Measurements from ENCODE around the gene AKAP13. TPM values are rescaled to one million over a fixed set of nuclear protein-coding genes. Genes with fewer than 3 reads are reported as not detected.
A peak's percentile ranks its signal among the peaks of the same experiment; 100 is the strongest.

AKAP13 gene
- total and polyA plus RNA-seq, 2 donors (not counting 1 experiment from before 2014, with no cell fraction given), result 73.8 to 358 TPM

DNA sequence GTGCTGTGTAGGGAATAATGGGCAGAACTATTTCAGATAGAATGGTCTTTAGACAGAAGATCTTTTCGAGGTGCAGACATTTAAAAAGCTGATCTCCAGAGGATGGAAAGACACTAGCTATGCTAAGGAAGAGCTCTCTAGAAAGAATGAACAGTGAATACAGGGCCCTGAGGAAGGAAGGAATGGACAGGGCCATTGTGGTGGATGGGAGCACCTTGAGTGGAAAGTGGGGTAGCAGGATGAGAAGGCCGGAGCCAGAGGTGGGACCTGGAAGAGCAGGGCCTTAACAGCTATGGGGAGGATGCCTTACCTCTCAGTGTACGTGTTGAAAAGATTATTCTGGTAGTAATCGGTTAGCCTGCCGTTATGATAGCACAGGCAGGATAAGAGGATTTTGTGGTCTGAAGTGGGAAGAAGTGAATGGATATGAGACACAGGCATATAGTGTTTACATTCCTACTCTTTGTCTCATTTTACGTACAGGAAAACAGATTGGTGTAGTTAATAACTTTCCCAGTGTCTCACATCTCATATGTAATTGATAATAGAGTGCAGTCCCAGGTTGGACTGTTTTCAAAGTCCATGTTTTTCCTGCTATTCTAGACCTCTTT lies 241.9 kb downstream of the AKAP13 start:
- CTCF ChIA-PET, result interaction anchor here (0.5 to 2.3 kb wide), 3 partner anchors 9 to 97 kb away, joined by 3 to 6 read pairs (median 5); no protein-coding TSS in a partner anchor
- TF ChIP-seq EZH2 (IDR thresholded peaks at IDR 0.05; ENCODE audit: borderline replicate concordance, insufficient read depth, low read depth, low read length, poor library complexity, severe bottlenecking), result no peak
- TF ChIP-seq, protein P1, sequence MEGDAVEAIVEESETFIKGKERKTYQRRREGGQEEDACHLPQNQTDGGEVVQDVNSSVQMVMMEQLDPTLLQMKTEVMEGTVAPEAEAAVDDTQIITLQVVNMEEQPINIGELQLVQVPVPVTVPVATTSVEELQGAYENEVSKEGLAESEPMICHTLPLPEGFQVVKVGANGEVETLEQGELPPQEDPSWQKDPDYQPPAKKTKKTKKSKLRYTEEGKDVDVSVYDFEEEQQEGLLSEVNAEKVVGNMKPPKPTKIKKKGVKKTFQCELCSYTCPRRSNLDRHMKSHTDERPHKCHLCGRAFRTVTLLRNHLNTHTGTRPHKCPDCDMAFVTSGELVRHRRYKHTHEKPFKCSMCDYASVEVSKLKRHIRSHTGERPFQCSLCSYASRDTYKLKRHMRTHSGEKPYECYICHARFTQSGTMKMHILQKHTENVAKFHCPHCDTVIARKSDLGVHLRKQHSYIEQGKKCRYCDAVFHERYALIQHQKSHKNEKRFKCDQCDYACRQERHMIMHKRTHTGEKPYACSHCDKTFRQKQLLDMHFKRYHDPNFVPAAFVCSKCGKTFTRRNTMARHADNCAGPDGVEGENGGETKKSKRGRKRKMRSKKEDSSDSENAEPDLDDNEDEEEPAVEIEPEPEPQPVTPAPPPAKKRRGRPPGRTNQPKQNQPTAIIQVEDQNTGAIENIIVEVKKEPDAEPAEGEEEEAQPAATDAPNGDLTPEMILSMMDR (IDR thresholded peaks at IDR 0.05), result no peak
- peak overlapping the region; percentile 8 for H3K27ac Mint-ChIP-seq
- intact Hi-C loops (cut with micrococcal nuclease), result loop anchor here (5.0 kb wide), 1 partner anchor 40 kb away; no protein-coding TSS in a partner anchor
- H3K9ac ChIP-seq (ENCODE audit: low read length), result no peak overlapping the region
- peaks cover 41% of the 10 kb centered on the region for H3K79me2 ChIP-seq (ENCODE audit: control insufficient read depth, insufficient read depth, low read length)
- H3K4me3 ChIP-seq (ENCODE audit: control extremely low read depth in 1 of 5, extremely low read depth in 1 of 5, insufficient read depth in 1 of 5, low read depth in 2 of 5, low read length in 4 of 5), result no peak overlapping the region
- H3K9me3 ChIP-seq (ENCODE audit: control extremely low read depth in 1 of 3, control insufficient read depth in 2 of 3, insufficient read depth in 1 of 3, low read length in 2 of 3), result no peaks in the 10 kb centered on the region
- no peaks in the 10 kb centered on the region for H3K27me3 Mint-ChIP-seq
- no peaks in the 10 kb centered on the region for H3K27me3 ChIP-seq (replicated peaks in 1 of 4; ENCODE audit: control extremely low read depth in 1 of 4, control insufficient read depth in 3 of 4, insufficient read depth in 4 of 4, low read length in 3 of 4)
- no peaks in the 10 kb centered on the region for H3K9me3 Mint-ChIP-seq (ENCODE audit: insufficient read depth)
- POLR2A ChIA-PET, result no interaction called here
- H3K36me3 ChIP-seq (replicated peaks in 1 of 2; ENCODE audit: control extremely low read depth in 1 of 2, control insufficient read depth in 1 of 2, extremely low read depth in 1 of 2, insufficient read depth in 2 of 2, low read length in 1 of 2), result peaks cover 2 to 25% of the 10 kb centered on the region in 2 experiments
- DNase-seq (no peak), ATAC-seq (ENCODE audit: low read depth) (no peak)
- no peak overlapping the region for H3K4me3 Mint-ChIP-seq
- 100% methylated on average over 4 of the region's 6 CpGs for WGBS (ENCODE audit: insufficient coverage)
- H4K20me1 ChIP-seq (ENCODE audit: control insufficient read depth, insufficient read depth, low read length, poor library complexity, severe bottlenecking), result peaks cover 30% of the 10 kb centered on the region
- no peak overlapping the region for H3K4me2 ChIP-seq (replicated peaks; ENCODE audit: low read depth, low read length, poor library complexity, severe bottlenecking)
- no peak overlapping the region for H3K27ac ChIP-seq (ENCODE audit: low read length in 2 of 2)
- H3K4me1 ChIP-seq (ENCODE audit: control insufficient read depth in 2 of 2, insufficient read depth in 2 of 2, low read length in 2 of 2), result peaks cover 45 to 46% of the 10 kb centered on the region in 2 donors
- peaks cover 46% of the 10 kb centered on the region for H3K4me1 Mint-ChIP-seq
- no peak overlapping the region for H2AFZ ChIP-seq (ENCODE audit: insufficient read depth, low read depth, low read length, poor library complexity, severe bottlenecking)

Measured in B cell (primary cell).